ENCODE measurements around the gene G6PC3.

- TF ChIP-seq ZNF8 (CRISPR knock-in tag; IDR thresholded peaks at IDR 0.05): no peak
- no peak for TF ChIP-seq TCF4 (CRISPR knock-in tag; IDR thresholded peaks at IDR 0.05; ENCODE audit: borderline replicate concordance)
Measured at GRCh38 chr17:44024853-44025252, 45.7 kb upstream of the G6PC3 start.

Measured in SK-N-SH treated with all-trans-retinoic acid at 6 μM for 48 hours (cell line).